Measurements from ENCODE around the gene CDH2. TPM values are rescaled to one million over a fixed set of nuclear protein-coding genes. Genes with fewer than 3 reads are reported as not detected.

Gene CDH2
- total RNA-seq = 1 to 10 TPM in 2 of 4 donors, under 1 TPM in 1, not detected in 1; 0.47 to 1.7 (median 1.1) TPM

- H3K27ac ChIP-seq = no peak within 1 kb of the TSS
- no peaks in the 10 kb centered on the region for H3K36me3 ChIP-seq
- WGBS = 0% methylated on average over 22 of the region's 105 CpGs
- H3K27me3 ChIP-seq = peaks cover 70% of the 10 kb centered on the region
- TF ChIP-seq POLR2AphosphoS5 (IDR thresholded peaks at IDR 0.05) = no peak
- no peak for TF ChIP-seq CTCF (IDR thresholded peaks at IDR 0.05)
- no peak for TF ChIP-seq EP300 (IDR thresholded peaks at IDR 0.05)
- no peak for TF ChIP-seq POLR2A (IDR thresholded peaks at IDR 0.05)
- DNase-seq (ENCODE audit: low spot score in 2 of 2) = no peak
- peaks cover 31% of the 10 kb centered on the region for H3K4me1 ChIP-seq
- no peaks in the 10 kb centered on the region for H3K9me3 ChIP-seq
- H3K4me3 ChIP-seq = peak within 1 kb of the TSS; percentile 58
Measured at GRCh38 chr18:28176948-28177827, at the start of gene CDH2. CDH2 (minus strand) TSS chr18:28177130; CDS start chr18:28177022, 108 bp downstream.

- no peak for DNase-seq (ENCODE audit: low spot score in 2 of 2)
- no peak for TF ChIP-seq POLR2AphosphoS5 (IDR thresholded peaks at IDR 0.05)
- Histone ChIP-seq H3K4me3 (no peak overlapping the region), H3K4me1 (no peaks in the 10 kb centered on the region), H3K27me3 (no peaks in the 10 kb centered on the region), H3K9me3 (no peaks in the 10 kb centered on the region), H3K27ac (no peak overlapping the region), H3K36me3 (no peaks in the 10 kb centered on the region)
- WGBS = 86% methylated on average over 3 of the region's 3 CpGs
Measured at GRCh38 chr18:28212060-28212459, 35.1 kb upstream of the CDH2 start.

DNA sequence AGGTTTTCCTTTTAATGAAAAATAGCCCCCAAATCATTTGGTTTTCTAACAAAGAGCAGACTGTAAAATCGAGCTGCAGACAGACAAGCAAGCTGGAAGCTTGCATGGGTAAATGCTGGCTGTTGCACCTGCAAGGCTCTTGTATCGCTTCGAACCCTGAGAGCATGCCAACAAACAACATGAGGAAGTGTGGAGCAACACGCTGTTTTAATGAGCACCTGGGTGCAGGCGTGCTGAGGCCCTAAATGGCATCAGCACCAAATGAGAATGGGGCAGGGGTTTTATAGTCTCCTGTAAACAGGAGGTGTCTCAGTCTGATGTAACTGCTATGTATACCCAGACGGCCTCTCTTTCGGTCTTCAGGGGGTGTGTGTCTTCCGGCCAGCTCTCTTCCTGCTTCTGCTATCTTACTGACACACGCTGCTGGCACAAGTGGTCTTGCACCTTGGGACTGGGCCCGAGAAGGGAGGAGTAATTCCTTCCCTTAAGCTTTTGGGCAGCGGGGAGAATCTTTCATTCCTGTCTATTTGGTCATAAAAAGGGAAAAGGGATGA is 31.9 kb upstream of the CDH2 start:
- Histone ChIP-seq H3K27me3 (no peaks in the 10 kb centered on the region), H3K9me3 (no peaks in the 10 kb centered on the region), H3K4me1 (no peaks in the 10 kb centered on the region), H3K4me3 (no peak overlapping the region), H3K36me3 (no peaks in the 10 kb centered on the region), H3K27ac (no peak overlapping the region)
- DNase-seq (ENCODE audit: low spot score in 2 of 2) = no peak
- TF ChIP-seq POLR2A (IDR thresholded peaks at IDR 0.05) (no peak), EP300 (IDR thresholded peaks at IDR 0.05) (no peak), CTCF (IDR thresholded peaks at IDR 0.05) (no peak), POLR2AphosphoS5 (IDR thresholded peaks at IDR 0.05) (no peak)
- 68% methylated on average over 11 of the region's 11 CpGs for WGBS

GRCh38 chr18:28208268-28208667 is 31.3 kb upstream of the CDH2 start:
- 71% methylated on average over 1 of the region's 1 CpG for WGBS
- DNase-seq (ENCODE audit: low spot score in 2 of 2) = no peak
- Histone ChIP-seq H3K4me1 (no peaks in the 10 kb centered on the region), H3K4me3 (no peak overlapping the region), H3K9me3 (no peaks in the 10 kb centered on the region), H3K36me3 (no peaks in the 10 kb centered on the region), H3K27ac (no peak overlapping the region), H3K27me3 (no peaks in the 10 kb centered on the region)
- TF ChIP-seq CTCF (IDR thresholded peaks at IDR 0.05) (no peak), POLR2A (IDR thresholded peaks at IDR 0.05) (no peak), POLR2AphosphoS5 (IDR thresholded peaks at IDR 0.05) (no peak), EP300 (IDR thresholded peaks at IDR 0.05) (no peak)

DNA sequence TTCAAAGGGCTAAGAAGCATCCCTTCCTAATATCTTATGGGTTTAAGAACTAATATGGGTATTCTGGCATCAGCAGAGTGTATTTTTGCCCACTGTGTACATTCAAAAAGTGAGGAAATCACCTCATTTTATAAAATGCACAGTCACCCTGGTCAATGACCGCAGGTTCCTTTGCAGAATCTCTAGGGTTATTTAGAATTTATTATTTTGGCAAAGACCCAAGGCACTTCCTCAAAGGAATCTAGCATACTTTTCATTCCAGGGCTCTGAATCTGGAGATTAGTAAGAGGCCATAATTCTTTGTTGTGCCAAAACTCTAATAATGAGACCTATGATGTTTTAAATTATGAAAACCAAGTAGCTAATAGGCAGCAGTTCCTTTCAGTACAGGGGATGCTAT is 27.2 kb upstream of the CDH2 start:
- Histone ChIP-seq H3K9me3 (no peaks in the 10 kb centered on the region), H3K27ac (no peak overlapping the region), H3K4me3 (no peak overlapping the region), H3K27me3 (no peaks in the 10 kb centered on the region), H3K36me3 (no peaks in the 10 kb centered on the region), H3K4me1 (no peaks in the 10 kb centered on the region)
- no peak for DNase-seq (ENCODE audit: low spot score in 2 of 2)
- TF ChIP-seq CTCF (IDR thresholded peaks at IDR 0.05) (no peak), POLR2A (IDR thresholded peaks at IDR 0.05) (no peak), POLR2AphosphoS5 (IDR thresholded peaks at IDR 0.05) (no peak), EP300 (IDR thresholded peaks at IDR 0.05) (no peak)
- 27% methylated on average over 1 of the region's 1 CpG for WGBS

All from suprapubic skin (tissue), 4 donors.